Left colon (tissue), 2 donors: ENCODE measurements around the gene GARS1. TPM values are rescaled to one million over a fixed set of nuclear protein-coding genes. Genes with fewer than 3 reads are reported as not detected.
"Not testable (repeated sequence)": the region's sequence is repeated elsewhere in the genome, so short reads cannot be mapped to it uniquely, and the experiment has no call there.

Experiments
- ATAC-seq: fragments of 200-7000 bp; cut with Tn5 transposase; one replicate; pipeline ENCODE4 v1.9.1; 2020; ENCODE audit warnings: mild to moderate bottlenecking, moderate library complexity
- DNase-seq, 2 donors: peaks; one replicate each; pipeline ENCODE4 v3.0.0-alpha.2; 2020
- intact Hi-C, 2 donors: fragments of 100-400 bp; cut with DNase I in 1 of 2; cut with micrococcal nuclease in 1 of 2; formaldehyde crosslinking; loops; one replicate each; pipeline versions ENCODE4 v1.11.2 to v1.14.0; 2022; cut with DNase I, micrococcal nuclease
- total RNA-seq, 2 donors: library from RNA; stranded (reverse); fragmentation: NEBNext Ultra II Directional; extraction: Animal tissue kit (Norgen Biotek cat#: 25700); gene quantifications; one replicate each; pipeline ENCODE4 v1.2.1, GENCODE V29; 2021
- donor health status: DM: no; HTN: no; CAD: no.
- donor health status: DM: yes; HTN: yes; CAD: no.

The GARS1 gene
- total RNA-seq, 2 donors from 2014 or later, result 57.8 to 104 TPM

DNA sequence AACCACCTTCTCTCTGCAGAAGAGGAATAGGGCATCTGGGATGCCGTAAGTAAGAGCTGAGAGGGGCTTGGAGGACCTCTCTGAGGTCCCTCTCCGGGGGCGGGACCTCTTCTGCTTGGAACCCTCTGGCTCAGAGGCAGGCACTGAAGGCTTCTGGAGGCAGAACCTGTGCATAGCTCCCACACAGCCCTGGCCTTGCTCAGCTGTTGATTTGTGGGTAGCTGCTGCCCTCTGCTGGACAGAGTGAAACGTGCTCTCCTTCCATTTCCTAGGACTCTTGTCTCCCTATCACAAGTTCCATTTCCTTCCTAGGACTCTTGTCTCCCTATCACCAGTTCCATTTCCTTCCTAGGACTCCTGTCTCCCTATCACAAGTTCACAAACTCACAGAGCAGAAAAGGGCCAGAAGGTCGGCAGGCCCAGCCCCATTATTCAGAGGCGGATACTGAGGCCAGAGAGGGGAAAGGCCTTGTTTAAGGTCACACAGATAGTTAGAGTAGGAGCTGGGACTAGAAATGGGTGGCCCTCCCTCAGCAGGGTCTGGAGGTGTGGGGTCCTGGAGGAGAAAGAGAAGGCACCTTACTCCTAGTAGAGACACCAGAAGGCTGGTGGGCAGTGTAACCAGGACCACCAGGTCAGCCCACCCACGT, 30.3 kb upstream of the GARS1 start:
- intact Hi-C loops, result loop anchor here in 1 of 2 donors (10.0 kb wide), 2 partner anchors 290 to 400 kb away; no protein-coding TSS in a partner anchor
- peak; percentile 70 to 81 for DNase-seq
- peak; percentile 97 for ATAC-seq

DNA sequence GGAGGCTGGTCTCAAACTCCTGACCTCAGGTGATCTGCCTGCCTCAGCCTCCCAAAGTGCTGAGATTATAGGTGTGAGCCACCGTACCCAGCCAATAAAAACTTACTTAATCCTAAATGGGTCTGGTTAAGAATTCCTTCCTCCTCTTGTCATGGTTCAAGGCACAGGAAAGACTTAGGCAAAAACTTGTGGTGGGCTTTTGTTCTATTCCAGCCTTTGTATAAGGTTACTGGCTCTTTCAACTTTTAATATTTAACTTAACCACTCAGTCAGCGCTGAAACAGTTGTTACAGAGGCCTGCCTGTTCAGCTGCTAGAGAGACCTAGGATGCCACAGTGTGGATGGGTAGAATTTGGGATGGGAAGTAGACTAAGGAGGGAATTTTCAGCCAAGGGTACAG, 28.1 kb upstream of the GARS1 start:
- DNase-seq (no peak), ATAC-seq (no peak)
- intact Hi-C loops, result loop anchor here in 1 of 2 donors (10.0 kb wide), 2 partner anchors 292 to 402 kb away; no protein-coding TSS in a partner anchor

DNA sequence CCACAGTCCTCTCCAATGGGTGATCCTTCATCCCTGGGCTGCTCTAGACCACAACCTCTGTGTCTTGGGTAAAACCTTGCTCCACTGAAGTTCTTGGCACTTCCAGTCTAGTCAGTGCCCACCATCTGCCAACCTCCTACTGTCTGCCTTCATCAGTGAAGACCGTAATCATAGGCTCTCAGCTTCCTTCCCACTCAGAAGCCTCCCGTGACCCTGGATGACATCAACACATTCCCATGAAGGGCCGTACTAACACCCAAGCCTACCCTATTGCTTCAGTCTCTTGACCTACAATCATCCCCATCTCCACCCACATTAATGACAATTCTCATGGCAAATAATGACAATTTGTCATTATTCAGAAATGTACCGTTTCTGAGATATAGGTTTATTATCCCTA, 27.6 kb upstream of the GARS1 start:
- DNase-seq, result no peak
- no peak for ATAC-seq
- intact Hi-C loops, result loop anchor here in 1 of 2 donors (10.0 kb wide), 2 partner anchors 292 to 402 kb away; no protein-coding TSS in a partner anchor

DNA sequence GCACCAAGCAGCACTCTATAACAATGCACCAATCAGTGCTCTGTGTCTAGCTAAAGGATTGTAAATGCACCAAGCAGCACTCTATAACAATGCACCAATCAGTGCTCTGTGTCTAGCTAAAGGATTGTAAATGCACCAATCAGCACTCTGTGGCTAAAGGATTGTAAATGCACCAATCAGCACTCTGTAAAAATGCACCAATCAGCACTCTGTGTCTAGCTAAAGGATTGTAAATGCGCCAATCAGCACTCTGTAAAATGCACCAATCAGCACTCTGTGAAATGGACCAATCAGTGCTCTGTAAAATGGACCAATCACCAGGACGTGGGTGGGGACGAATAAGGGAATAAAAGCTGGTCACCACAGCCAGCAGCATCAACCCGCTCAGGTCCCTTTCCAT, 24.4 kb upstream of the GARS1 start:
- DNase-seq, intact Hi-C loops, ATAC-seq: not testable (repeated sequence)

DNA sequence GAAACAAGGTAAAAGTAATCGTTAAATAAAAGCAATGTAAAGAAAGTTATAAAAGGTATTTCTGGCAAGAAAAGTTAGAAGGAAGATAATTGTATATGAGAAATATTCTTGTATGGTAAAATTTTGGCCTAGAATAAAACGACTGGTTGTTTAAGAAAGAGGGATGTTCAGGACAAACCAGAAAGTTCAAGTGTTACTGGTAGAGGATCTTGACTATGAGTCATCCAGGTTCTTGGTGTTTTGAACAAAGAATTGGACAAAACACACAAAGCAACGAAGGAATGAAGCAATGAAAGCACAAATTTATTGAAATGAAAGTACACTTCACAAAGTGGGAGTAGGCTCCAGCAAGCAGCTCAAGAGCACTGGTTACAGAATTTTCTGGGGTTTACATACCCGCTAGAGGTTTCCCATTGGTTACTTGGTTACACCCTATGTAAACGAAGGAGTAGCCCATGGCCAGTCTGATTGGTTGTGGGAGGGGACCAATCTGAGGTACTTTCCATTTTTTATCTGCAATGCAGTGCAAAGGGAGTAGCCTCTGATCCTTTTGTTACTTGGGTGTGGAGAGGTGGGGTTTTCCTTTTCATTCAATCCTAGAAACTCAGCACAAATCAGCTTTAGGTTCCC, 22.4 kb upstream of the GARS1 start:
- peak; percentile 40 for ATAC-seq
- intact Hi-C loops, result no loop called here
- no peak for DNase-seq

DNA sequence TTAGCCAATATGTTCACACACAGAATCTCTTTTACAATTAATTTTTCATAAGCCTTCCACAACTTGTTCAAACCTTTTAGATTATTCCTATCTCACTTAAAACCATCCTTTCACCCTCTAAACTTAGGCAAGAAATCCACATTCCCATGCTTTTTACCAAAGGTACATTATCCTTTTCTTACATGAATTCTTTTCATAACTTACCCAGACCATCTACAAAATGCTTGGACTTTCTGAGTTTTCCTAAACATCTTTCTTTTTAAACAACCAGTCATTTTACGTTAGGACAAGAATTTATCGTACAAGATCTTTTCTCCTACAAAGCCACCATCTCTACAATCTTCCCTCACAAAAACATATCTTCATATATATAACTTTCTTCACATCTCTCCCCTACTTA, 18.8 kb upstream of the GARS1 start:
- DNase-seq (no peak), ATAC-seq (no peak)
- intact Hi-C loops, result no loop called here

DNA sequence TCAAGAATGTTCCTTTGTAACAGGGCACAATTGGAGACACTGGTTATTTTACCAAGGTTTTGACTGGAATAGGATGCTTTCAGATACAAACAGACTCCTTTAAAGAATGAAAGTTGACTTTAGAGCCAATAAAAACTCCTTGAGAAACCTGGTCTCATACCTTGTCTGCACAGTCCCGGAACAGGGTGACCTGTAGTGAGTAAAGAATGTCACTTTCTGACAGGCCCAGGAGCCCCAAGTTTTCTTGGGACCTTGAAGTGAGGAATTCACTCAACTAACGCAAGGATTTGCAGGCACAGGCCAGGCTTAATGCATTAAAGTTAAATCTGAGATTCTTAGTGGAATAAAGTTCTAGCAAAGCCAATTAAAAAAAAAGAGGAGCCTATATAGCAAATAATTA, 11.5 kb upstream of the GARS1 start:
- intact Hi-C loops, result no loop called here
- no peak for ATAC-seq
- DNase-seq, result no peak

DNA sequence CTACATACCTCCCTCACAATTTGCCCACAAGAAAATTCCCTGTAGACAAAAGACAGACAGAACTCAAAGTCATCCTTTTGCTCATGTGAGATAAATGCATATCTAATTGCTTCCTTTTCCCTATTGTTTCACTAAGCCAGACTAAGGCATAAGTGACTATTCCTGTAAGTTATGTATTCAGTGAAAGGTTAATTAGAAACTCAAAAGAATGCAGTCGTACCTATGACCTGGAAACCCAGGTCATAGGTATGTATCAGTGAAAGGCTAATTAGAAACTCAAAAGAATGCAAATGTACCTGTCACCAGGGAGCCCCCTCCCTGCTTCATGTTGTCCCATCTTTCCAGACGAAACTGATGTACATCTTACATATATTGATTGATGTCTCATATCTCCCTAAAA, 10.3 kb upstream of the GARS1 start:
- no peak for ATAC-seq
- no peak for DNase-seq
- intact Hi-C loops, result no loop called here

DNA sequence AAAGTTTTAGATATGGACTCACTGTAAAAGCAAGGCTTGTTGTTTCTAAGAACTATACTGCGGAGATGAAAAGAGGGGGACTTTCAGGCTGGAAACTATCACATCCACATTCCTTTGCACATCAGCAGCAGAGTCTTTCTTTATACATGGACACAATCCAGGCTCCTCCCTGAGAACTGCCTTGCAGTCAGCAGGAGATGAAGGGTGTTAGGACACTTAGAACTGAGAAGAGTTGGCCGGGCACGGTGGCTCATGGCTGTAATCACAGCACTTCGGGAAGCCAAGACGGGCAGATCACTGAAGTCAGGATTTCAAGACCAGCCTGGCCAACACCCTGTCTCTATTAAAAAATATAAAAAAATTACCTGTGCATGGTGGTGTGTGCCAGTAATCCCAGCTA, 9.7 kb upstream of the GARS1 start:
- intact Hi-C loops, result no loop called here
- DNase-seq, result no peak
- no peak for ATAC-seq

DNA sequence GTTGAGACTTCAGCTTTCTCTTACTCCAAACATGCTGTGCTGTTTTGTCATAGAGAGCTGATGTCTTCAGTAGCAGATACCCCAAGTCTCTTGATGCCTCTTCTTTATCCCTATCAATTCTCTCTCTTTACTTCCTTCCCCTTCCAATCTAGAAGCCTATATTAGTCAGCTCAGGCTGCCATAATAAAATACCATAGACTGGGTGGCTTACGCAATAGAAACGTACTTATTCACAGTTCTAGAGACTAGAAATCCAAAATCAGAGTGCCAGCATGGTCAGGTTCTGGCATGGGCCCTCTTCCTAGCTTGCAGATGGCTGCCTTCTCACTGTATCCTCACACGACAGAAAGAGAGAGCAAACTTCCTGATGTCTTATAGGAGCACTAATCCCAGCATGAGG, 9.0 kb upstream of the GARS1 start:
- ATAC-seq (no peak), DNase-seq (no peak)
- intact Hi-C loops, result no loop called here

DNA sequence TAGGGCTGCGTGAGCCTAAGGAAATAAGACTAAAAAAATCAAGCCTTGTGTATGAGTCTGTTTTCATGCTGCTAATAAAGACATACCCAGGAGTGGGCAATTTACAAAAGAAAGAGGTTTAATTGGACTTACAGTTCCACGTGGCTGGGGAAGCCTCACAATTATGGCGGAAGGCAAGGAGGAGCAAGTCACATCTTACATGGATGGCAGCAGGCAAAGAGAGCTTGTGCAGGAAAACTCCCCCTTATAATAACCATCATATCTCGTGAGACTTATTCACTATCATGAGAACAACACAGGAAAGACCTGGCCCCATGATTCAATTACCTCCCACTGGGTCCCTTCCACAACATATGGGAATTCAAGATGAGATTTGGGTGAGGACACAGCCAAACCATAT, 7.1 kb upstream of the GARS1 start:
- ATAC-seq, result not testable (repeated sequence)

DNA sequence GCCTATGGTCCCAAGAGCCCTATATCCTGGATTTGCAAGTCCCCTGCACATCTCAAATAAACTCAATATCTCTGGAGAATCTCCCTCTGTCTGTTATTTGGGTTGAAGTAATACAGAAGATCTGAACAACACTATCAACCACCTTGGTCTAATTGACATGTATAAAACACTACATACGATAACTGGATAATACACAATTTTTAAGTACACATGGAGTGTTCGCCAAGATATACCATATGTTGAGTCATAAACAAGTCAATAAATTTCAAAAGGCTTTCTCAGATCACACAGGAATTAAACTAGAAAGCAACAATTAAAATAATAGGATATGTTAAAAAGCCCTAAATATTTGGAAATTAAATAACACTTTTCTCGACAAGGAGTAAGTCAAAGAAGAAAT, 5.6 kb upstream of the GARS1 start:
- intact Hi-C loops, result no loop called here
- no peak for DNase-seq
- ATAC-seq, result no peak

More for the DNA sequence above, 7.1 kb upstream of the GARS1 start:
- DNase-seq, intact Hi-C loops: not testable (repeated sequence)

DNA sequence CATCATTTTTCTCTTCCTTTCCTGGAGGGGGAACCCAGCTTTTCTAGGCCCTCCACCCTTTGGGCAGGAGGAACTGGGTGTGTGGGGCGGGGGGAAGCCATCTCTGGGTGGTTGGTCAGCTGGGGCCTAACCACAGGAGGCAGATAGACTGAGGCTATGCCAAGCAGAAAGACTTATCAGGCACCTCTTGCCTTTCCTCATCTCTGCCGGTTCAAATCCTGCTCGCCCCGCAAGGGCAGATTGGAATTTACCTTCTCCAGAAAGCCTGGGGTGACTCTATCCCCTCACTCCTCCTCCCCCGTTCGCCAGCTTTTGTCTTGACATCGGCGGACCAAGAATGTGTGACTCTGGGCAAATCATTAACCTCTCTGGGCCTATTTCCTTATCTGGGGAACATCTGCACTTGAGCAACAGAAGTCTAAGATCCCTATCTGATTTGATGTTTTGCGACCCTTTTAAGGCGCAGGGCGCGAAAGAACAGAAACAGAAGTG, 584 bp upstream of the GARS1 start:
- DNase-seq (peak; percentile 53), ATAC-seq (peak; percentile 61)
- intact Hi-C loops, result no loop called here

DNA sequence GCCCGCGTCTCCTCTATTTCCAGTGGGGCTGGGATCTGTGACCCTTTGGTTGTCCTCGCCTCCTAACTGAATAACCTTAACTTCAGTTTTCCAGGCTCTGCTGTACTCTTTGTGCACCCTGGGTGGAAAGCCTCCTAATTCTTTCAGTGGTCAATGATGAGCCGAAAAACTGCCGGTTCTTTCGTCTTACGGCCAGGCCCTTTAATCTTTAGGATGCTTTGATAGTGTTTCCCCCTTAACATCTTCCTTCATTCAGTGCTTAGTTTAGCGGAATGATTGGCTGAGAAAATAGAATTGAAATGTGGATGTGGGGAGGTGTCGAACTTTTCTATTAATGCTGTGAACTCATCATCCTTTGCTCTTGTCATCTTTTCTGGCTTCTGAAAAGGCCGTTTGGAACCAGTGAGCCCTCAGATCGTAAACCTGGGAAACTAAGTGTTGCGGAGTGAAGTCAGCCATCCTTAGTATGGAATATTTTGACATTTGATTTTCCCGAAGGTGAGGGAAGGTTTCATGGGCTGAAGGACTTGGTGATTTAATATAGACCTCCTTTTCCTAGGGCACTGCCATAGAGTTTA, 847 bp downstream of the GARS1 start:
- DNase-seq (no peak), ATAC-seq (no peak)
- intact Hi-C loops, result no loop called here

DNA sequence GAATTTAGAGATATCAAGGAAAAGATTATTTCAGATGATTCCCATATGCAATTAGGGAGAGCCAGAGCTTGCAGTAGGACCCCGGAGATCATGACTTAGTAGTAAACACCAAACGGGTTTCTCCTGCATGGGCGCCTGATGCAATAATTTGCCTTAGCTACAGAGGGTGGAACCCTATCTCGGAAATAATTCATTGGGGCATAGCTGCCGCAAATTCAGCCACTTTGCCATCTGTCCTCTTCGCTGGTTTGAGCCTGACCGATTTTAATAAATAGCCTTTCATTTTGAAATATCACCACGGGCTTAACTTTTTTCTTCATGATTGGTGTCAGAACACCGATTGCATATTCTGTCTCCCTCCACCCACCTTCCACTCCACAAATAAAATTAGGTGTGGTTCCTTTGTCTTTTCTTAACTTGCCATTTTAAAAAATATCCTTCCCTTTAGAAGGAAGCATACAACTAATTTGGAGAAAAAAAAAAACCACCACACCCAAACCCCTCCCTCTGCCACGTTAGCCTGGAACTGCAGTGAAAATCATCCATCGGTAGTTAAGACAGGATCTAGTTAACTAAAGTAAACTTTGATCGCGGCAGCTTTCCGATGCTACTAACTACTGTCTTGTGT, 1.4 kb downstream of the GARS1 start:
- DNase-seq, result peak; percentile 15 to 31
- intact Hi-C loops, result no loop called here
- ATAC-seq, result no peak

DNA sequence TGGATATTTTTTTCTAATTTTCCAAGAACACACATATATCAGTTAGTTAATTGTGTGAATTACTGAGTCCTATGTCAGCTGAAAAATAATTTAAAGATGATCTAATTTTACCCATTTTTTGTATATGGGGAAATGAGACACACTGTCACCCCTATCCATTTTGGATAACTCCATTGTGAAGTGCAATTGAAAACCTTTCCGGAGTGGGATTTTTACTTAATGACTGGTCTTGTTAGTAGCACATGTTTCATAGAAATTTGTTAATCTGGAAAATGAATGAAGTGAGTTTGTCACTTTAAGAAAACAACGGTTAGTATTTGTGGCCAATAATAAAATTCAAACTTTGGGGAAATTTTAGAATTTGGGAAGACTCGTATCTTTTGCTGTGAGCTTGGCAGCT, 2.0 kb downstream of the GARS1 start:
- DNase-seq (no peak), ATAC-seq (no peak)
- intact Hi-C loops, result no loop called here

DNA sequence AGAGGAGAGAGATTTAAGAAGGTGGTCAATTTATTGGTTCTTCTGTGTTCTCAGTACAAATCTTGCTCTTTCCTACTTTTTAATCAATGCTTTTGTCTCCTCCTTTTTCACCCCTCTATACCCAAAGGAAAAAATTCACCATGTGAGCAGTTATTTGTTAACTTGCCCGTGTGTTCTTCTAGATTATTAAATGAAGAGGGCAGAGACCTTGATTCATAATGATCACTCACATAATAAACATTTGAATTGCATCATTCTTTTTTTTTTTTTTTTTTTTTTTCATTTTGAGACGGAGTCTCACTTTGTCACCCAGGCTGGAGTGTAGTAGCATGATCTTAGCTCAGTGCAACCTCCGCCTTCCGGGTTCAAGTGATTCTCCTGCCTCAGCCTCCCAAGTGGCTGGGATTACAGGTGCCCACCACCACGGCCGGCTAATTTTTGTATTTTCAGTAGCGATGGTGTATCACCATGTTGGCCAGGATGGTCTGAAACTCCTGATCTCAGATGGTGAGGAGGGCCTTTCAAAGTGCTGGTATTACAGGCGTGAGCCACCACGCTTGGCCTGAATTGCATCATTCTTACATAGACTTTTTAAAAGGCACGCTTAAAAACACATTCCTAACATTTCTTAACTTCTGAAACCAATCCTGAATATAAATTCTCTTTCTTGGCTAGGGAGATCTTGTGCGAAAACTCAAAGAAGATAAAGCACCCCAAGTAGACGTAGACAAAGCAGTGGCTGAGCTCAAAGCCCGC, 3.6 kb downstream of the GARS1 start:
- intact Hi-C loops, result no loop called here
- DNase-seq (no peak), ATAC-seq (no peak)

DNA sequence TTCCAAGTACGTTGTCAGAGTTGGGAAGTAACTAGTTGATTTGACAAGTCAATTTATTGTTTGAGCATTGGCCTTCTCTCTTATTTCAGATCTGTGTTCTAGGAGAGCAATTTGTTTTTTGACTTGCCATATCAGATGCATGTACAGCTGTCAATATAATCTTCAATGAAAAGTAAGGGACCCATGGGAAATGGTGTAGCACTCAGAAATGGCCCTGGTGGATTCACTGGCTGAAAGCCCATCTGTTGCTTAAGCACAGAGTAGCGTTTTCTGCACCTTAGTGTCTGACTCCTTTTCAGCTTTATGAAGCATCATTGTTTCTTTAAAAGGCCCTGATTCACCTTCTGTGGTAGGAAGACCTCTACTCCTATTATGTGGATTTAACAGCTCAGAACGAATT, 10.2 kb downstream of the GARS1 start:
- no peak for DNase-seq
- intact Hi-C loops, result no loop called here
- no peak for ATAC-seq

DNA sequence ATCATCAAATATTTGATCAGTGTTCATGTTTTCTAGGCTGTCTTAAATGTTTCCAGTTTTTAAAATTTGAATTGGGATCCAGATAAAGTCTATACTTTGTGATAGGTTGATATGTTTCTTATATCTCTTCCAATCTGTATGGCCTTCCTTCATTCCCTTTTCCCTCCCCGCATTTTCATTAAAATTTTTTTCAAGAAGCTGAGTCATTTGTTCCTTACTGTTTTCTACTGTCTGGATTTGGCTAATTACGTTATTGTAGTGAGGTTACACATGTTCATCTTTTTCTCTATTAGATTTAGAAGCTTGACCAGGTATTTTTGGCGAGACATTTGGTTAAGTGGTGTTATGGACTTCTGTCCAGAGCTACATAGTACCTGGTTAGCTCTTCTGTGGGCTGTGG, 11.2 kb downstream of the GARS1 start:
- no peak for ATAC-seq
- DNase-seq, result no peak
- intact Hi-C loops, result no loop called here
